ENCODE results near the gene URM1. TPM values are rescaled to one million over a fixed set of nuclear protein-coding genes. Genes with fewer than 3 reads are reported as not detected.

URM1 gene
- total and polyA plus RNA-seq, 10 of the 15 experiments (the other 5 are each of a cell fraction or from before 2014, with no cell fraction given) = 7.9 to 75.8 (median 63.7) TPM

DNA sequence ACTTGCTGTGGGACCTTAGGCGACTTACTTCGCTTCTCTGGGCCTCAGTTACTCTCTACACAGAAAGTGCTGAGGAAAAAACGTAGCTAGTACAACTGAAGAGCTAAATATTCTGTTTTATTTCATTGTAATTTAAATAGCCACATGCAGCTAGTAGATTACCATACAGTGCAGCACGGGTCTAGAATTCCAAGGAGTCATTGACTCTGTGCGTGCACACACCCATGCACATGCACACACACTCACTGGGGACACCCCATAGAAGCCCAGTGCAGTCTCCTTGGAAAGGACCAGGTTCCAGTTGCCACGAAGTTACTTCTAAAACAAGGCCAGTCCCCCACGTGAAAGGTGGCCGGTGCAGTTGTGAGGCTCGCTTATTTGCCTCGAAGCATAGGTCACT lies 17.0 kb downstream of the URM1 start:
- Histone ChIP-seq H3K36me3 (ENCODE audit: control insufficient read depth in 2 of 2, insufficient read depth in 2 of 2, low read length in 1 of 2) (peaks cover 12 to 21% of the 10 kb centered on the region in 2 experiments), H3K27me3 (replicated peaks in 1 of 2; ENCODE audit: control insufficient read depth in 2 of 2, insufficient read depth in 2 of 2, low read length in 1 of 2) (no peaks in the 10 kb centered on the region), H3K4me2 (ENCODE audit: control insufficient read depth, insufficient read depth) (no peak overlapping the region), H4K20me1 (ENCODE audit: control insufficient read depth, insufficient read depth) (no peaks in the 10 kb centered on the region), H3K27ac (ENCODE audit: control insufficient read depth, insufficient read depth) (no peak overlapping the region), H3K9ac (ENCODE audit: control insufficient read depth, insufficient read depth, low read length) (no peak overlapping the region), H2AFZ (ENCODE audit: control insufficient read depth, low read depth, low read length) (no peak overlapping the region), H3K79me2 (ENCODE audit: control insufficient read depth, insufficient read depth, low read length) (no peaks in the 10 kb centered on the region), H3K4me1 (ENCODE audit: control insufficient read depth, insufficient read depth, low read length) (no peaks in the 10 kb centered on the region), H3K4me3 (no peak overlapping the region), H3K9me3 (replicated peaks; ENCODE audit: control insufficient read depth, insufficient read depth, low read length) (no peaks in the 10 kb centered on the region)
- in situ Hi-C loops (cut with MboI) = no loop called here
- WGBS (ENCODE audit: insufficient coverage, insufficient replicate concordance, low lambda C conversion rate, missing lambda C conversion rate) = 85% methylated on average over 10 of the region's 10 CpGs
- POLR2A ChIA-PET = no interaction called here
- RAD21 ChIA-PET (ENCODE audit: unreplicated experiment) = no interaction called here
- no peak for FAIRE-seq
- no peak for TF ChIP-seq JUNB (IDR thresholded peaks at IDR 0.05)
- no peak for TF ChIP-seq HDGF (IDR thresholded peaks at IDR 0.05)
- no peak for TF ChIP-seq NFYA (IDR thresholded peaks at IDR 0.05; ENCODE audit: borderline replicate concordance, low read depth, low read length)
- TF ChIP-seq CHD4 (IDR thresholded peaks at IDR 0.05) = no peak
- TF ChIP-seq ESRRA (IDR thresholded peaks at IDR 0.05; ENCODE audit: low read length) = no peak
- no peak for TF ChIP-seq SMAD5 (IDR thresholded peaks at IDR 0.05; ENCODE audit: low read depth)
- no peak for TF ChIP-seq EGR1 (IDR thresholded peaks at IDR 0.05; ENCODE audit: borderline replicate concordance in 1 of 2, low read depth in 2 of 2, low read length in 2 of 2)
- TF ChIP-seq, protein P1, sequence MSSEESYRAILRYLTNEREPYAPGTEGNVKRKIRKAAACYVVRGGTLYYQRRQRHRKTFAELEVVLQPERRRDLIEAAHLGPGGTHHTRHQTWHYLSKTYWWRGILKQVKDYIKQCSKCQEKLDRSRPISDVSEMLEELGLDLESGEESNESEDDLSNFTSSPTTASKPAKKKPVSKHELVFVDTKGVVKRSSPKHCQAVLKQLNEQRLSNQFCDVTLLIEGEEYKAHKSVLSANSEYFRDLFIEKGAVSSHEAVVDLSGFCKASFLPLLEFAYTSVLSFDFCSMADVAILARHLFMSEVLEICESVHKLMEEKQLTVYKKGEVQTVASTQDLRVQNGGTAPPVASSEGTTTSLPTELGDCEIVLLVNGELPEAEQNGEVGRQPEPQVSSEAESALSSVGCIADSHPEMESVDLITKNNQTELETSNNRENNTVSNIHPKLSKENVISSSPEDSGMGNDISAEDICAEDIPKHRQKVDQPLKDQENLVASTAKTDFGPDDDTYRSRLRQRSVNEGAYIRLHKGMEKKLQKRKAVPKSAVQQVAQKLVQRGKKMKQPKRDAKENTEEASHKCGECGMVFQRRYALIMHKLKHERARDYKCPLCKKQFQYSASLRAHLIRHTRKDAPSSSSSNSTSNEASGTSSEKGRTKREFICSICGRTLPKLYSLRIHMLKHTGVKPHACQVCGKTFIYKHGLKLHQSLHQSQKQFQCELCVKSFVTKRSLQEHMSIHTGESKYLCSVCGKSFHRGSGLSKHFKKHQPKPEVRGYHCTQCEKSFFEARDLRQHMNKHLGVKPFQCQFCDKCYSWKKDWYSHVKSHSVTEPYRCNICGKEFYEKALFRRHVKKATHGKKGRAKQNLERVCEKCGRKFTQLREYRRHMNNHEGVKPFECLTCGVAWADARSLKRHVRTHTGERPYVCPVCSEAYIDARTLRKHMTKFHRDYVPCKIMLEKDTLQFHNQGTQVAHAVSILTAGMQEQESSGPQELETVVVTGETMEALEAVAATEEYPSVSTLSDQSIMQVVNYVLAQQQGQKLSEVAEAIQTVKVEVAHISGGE (CRISPR knock-in tag; IDR thresholded peaks at IDR 0.05) = no peak
- no peak for TF ChIP-seq ZNF217 (IDR thresholded peaks at IDR 0.05)
- TF ChIP-seq TBL1XR1 (IDR thresholded peaks at IDR 0.05; ENCODE audit: low read depth, low read length) = no peak
- TF ChIP-seq, protein P2, sequence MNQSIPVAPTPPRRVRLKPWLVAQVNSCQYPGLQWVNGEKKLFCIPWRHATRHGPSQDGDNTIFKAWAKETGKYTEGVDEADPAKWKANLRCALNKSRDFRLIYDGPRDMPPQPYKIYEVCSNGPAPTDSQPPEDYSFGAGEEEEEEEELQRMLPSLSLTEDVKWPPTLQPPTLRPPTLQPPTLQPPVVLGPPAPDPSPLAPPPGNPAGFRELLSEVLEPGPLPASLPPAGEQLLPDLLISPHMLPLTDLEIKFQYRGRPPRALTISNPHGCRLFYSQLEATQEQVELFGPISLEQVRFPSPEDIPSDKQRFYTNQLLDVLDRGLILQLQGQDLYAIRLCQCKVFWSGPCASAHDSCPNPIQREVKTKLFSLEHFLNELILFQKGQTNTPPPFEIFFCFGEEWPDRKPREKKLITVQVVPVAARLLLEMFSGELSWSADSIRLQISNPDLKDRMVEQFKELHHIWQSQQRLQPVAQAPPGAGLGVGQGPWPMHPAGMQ (IDR thresholded peaks at IDR 0.05; ENCODE audit: borderline replicate concordance) = no peak
- TF ChIP-seq, protein P3, sequence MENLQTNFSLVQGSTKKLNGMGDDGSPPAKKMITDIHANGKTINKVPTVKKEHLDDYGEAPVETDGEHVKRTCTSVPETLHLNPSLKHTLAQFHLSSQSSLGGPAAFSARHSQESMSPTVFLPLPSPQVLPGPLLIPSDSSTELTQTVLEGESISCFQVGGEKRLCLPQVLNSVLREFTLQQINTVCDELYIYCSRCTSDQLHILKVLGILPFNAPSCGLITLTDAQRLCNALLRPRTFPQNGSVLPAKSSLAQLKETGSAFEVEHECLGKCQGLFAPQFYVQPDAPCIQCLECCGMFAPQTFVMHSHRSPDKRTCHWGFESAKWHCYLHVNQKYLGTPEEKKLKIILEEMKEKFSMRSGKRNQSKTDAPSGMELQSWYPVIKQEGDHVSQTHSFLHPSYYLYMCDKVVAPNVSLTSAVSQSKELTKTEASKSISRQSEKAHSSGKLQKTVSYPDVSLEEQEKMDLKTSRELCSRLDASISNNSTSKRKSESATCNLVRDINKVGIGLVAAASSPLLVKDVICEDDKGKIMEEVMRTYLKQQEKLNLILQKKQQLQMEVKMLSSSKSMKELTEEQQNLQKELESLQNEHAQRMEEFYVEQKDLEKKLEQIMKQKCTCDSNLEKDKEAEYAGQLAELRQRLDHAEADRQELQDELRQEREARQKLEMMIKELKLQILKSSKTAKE (IDR thresholded peaks at IDR 0.05; ENCODE audit: low read depth, poor library complexity, severe bottlenecking) = no peak
- TF ChIP-seq ASH2L (IDR thresholded peaks at IDR 0.05; ENCODE audit: borderline replicate concordance, low read depth) = no peak
- TF ChIP-seq, protein P4, sequence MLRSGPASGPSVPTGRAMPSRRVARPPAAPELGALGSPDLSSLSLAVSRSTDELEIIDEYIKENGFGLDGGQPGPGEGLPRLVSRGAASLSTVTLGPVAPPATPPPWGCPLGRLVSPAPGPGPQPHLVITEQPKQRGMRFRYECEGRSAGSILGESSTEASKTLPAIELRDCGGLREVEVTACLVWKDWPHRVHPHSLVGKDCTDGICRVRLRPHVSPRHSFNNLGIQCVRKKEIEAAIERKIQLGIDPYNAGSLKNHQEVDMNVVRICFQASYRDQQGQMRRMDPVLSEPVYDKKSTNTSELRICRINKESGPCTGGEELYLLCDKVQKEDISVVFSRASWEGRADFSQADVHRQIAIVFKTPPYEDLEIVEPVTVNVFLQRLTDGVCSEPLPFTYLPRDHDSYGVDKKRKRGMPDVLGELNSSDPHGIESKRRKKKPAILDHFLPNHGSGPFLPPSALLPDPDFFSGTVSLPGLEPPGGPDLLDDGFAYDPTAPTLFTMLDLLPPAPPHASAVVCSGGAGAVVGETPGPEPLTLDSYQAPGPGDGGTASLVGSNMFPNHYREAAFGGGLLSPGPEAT (IDR thresholded peaks at IDR 0.05; ENCODE audit: low read depth) = no peak
- TF ChIP-seq YBX1 (IDR thresholded peaks at IDR 0.05) = no peak
- TF ChIP-seq NFIC (IDR thresholded peaks at IDR 0.05; ENCODE audit: low read depth, low read length) = no peak
- TF ChIP-seq MXI1 (IDR thresholded peaks at IDR 0.05; ENCODE audit: low read depth, low read length) = no peak
- no peak for TF ChIP-seq EP300 (IDR thresholded peaks at IDR 0.05; ENCODE audit: borderline replicate concordance in 1 of 2, control insufficient read depth in 1 of 2, low read depth in 2 of 2, low read length in 2 of 2)
- CTCF ChIA-PET = interaction anchor here (1.2 kb wide), 1 partner anchor 31 kb away, joined by 3 read pairs; no protein-coding TSS in a partner anchor
- SMC1A ChIA-PET (ENCODE audit: uncharacterized antibody, unreplicated experiment) = no interaction called here
- no peak for ATAC-seq
- no TSS peak for BruUV-seq (replicated peaks)
- DNase-seq (ENCODE audit: low read depth, low spot score) = no peak
- intact Hi-C loops (cut with micrococcal nuclease; ENCODE audit: unreplicated experiment) = no loop called here

Measured in GM12878 (cell line).